Stimulated activated CD4-positive, alpha-beta T cell treated with anti-CD3 and anti-CD28 coated beads, Interleukin-4, amount 100 ng/mL, for 48 hours (primary cell): Measurements from ENCODE around the gene PPARA.

Experiments used
- DNase-seq, 2 donors: peaks; one replicate each; pipeline ENCODE4 v3.0.0-alpha.2; 2020; ENCODE audit warnings: low read depth in 2 of 2

The PPARA gene

DNA sequence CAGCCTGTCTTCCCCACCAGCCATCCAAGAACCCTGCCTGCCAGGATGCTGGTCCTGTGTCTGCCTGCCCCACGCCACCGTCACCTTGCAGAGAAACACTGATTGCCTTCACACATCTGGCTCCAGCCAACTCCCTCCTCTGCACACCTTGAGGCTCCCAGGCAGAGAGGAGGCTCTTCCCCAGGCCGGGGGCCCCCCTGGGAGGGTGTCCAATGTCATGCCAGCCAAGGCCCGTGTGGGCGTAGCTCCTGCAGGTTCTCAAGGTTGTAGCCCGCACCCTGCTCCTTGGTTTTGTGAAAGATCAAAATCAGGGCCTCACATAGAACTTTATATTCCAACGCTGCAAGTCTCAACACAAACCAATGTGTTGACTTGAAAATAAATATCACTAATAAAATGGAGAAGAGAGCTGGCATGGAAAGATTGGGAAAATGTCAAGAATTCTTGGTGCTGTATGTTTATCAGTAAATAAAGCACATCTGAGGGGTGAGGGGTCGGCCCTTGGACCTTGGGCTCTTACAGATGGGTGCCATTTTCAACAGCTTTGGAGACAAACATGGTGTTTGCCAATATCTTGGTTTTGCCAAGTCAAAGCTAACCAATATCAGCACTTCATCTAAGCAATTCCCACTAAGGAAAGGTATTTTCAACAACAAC, 6.7 kb upstream of the PPARA start:
- no peak for DNase-seq

DNA sequence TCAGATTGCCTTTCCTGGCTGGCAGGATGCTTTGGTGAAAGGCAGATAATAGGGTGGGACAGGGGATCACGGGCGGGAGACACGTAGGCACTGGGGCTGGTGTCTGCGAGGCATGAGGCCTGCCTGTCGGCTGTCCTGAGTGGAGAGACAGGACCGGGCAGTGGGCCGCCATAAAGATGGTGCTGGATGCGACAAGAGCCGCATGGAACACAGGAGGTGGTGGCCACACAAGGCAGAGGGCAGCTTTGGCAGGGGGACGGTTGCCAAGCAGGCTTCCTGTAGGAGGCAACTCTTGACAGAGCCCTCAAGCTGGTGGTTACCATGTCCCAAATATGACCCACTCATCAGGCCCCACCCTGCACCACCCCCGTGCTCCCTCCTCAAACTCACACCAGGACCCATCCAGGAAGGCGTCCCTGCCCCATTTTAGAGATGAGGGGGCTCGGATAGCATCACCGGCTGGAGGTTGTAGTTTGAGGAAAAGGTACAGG, 4.9 kb upstream of the PPARA start:
- DNase-seq = no peak

DNA sequence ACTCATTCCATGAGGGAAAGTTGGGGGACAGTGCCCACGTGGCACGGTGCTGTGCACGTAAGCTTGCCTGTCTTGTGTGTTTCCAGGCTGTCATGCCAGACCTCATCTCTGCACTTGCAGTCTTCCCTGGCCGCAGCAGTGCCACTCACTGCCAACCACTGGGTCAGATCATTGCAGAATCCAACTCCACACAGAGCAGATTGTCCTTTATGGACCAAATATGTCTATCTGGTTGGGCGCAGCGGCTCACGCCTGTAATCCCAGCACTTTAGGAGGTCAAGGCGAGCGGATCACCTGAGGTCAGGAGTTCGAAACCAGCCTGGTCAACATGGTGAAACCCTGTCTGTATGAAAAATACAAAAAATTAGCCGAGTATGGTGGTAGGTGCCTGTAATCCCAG, 4.4 kb upstream of the PPARA start:
- no peak for DNase-seq

DNA sequence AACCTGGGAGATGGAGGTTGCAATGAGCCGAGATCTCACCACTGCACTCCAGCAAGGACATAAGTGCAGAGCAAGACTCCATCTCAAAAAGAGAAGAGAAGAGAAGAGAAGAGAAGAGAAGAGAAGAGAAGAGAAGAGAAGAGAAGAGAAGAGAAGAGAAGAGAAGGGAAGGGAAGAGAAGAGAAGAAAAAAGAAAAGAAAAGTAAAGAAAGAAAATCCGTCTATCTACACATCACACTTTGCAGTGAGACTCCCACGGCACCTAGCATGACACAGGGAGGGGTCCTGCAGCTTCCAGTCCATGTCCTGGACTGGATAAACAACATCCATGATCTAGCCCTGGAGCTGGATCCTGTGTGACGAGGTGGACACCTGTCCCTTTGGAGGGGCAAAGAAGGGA, 4.0 kb upstream of the PPARA start:
- no peak for DNase-seq

DNA sequence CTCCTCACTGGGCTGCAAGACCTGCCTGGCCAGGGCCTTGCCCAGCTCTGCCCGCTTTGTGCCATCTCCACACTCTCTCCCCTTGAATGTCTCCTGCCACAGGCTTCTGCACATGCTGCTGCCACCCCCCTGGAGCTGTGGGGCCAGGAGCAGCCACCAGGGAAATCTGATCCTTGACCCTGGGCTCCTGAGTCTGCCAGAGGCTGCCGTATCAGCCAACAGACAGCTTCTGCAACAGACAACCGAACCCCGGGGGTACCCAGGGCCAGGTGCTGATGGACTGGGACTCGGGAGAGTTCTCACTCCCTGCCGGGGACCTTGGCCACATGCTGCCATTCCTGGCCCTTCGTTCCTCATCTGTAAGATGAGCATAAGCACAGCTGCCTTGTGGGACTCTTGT, 3.3 kb upstream of the PPARA start:
- no peak for DNase-seq

DNA sequence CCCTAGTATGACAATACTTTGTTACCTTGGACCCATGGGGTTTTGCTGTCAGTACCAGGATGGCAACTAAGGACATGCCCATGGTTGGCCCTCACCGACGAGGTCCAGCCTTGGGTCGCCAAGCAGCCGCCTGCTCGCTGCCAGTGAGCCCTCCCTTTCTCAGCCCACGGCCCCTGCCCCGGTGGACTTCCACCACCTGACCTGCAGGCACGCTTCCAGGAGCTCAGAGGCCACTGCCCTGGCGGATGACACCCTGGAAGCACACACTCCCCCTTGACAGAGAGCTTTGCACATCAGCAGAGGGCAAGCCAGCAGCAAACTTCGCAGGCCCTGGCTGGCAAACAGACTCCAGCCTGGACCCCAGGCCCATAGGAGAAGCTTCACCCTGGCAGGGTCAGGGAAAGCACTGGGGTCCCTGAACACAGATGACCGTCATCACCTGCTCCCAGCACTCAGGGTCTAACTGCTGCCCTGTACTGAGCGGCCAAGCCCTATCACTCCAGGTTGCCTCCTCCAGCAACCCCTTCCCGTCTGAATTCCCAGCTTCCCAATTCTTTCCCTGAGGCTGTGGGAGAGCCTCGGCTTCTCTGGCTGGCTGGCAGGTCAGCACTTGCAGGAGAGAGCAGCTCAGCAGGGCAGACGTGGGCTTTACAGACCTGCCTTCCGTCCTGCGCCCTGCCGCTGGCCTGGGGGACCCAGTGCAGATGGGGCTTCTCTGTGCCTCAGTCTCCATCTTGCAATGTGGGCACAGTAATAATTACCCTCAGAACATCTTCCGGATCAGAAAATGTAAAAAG, 2.7 kb upstream of the PPARA start:
- DNase-seq = no peak

DNA sequence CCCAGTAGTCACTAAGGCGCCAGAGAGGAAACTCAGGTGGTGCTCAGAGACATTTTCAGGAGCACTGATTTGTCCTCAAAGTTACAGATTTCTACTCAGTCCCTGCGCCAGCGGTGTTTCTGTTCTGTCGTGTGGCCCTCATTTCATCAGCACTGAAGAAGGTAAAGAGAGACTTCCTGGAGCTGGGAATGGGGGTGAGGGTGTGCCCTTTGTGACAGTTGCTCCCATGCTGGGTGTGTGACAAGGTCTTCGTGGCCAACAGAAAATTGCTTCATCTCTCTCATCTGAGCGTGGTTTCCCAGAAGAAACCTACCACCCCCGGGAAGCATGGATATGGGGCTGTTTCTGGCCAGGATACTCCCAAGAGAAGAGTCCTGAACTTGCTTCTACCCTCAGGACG, 2.0 kb upstream of the PPARA start:
- no peak for DNase-seq

DNA sequence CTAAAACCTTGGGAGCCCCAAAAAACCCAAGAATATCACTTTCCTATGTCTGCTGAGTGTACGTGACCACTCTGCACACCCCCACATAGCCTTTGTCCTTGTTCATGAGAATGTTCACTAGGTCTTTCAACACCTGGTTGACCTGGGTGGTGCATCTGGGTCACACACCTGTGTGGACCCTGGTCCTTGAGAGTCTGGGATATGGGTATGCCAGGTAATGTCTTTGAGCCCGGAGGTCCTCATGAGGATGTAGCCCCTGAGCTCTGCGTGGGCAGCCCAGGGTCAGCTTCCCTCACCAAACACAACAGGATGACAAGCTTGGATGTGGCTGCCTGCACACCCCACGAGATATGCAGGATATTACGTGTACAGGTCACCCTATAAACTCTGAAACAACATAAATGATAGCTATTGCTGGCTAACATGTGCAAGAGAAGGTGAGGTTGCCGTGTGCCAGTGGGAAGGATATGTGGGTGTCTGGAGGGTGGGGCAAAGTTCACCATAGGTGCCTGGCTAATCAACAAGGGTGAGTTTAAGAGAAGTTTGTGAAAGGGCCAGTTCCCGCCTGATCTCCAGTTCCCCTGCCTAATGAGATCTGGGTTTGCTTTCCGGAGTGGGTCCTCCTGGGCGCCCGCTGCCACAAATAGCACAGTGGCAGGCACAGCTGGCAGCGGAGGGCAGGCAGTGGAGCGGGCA, 1.4 kb upstream of the PPARA start:
- no peak for DNase-seq

DNA sequence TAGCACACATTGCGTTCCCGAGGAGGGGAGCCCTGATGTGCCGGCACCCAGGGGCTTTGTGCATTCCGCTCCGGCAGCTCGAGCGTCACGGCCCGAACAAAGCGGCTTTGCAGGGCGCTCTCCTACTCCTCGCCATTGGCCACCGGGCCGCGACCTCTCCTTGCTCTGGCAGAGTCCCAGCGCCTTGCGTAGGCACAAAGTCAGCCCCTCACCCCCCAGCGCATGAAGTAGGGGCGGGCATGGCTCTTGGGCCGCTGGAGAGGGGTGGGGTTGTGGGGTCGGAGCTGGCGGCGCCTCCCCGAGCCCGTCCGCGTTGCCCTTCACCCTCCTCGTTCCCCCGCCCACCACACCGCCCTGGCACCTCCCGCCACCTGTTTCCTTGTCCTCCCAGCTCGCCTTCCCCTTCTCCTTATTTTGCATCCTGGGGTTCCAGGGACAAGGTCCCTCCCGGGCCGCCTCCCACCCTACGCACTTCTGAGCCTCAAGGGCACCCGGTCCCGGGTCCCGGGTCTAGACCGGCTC, 753 bp upstream of the PPARA start:
- DNase-seq = peak in 1 of 2 donors; percentile 18

DNA sequence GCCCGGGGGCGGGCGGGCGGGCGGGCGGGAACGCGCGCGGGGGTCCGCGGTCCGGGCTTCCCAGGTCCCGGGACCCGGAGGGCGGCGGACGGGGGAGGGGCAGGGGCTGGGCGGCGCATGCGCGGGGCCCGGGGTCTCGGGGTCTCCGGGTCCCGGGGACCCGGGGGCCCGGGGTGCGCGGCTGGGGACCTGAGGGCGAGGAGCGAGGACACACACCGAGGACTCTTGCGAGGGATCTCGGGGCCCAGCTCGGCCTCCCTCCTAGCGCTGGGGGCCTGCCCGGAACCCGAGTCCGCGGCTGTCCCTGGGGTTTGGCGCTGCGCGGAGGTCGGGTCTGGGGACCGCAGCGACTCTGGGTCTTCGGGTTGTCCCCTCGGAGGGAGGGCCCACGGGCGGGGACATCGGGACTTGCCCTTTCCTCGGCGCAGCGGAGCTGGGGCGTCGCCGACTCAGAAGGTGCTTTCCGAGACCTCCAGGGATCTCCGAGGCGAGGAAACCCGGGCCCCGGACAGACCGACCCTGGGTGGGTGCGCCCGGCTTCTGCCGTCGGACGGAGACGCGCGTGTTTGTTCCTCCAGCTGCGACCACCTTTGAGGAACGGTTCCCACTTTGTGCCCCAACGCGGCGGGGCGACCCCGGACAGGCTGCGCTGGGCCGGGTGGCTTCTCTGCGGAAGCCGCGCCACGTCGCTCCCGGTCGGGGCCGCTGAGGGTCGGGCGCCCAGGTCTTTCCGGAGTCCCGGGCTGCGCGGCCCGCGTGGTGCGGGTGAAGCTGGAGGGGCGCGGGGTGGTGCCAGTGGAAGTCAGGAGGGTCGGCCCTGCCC, 540 bp downstream of the PPARA start:
- DNase-seq = peak; percentile 16 to 44

DNA sequence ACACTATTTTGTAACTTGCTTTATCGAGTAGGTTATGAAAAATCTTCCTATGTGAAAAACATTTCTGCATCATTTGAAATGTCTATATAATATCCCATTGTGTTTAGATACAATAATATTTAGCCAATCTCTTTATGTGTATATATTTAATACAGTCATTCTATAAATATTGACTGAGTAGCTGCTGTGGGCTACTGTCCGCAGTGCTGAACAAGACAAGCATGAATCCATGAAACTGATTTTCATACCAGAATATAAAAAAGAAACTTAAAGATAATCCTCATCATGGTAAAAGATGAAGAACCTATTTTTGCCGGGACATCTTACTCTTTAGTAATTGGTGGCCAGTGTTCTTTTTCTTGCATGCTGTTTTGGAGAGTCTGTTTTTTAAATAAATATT, 3.6 kb downstream of the PPARA start:
- DNase-seq = no peak

DNA sequence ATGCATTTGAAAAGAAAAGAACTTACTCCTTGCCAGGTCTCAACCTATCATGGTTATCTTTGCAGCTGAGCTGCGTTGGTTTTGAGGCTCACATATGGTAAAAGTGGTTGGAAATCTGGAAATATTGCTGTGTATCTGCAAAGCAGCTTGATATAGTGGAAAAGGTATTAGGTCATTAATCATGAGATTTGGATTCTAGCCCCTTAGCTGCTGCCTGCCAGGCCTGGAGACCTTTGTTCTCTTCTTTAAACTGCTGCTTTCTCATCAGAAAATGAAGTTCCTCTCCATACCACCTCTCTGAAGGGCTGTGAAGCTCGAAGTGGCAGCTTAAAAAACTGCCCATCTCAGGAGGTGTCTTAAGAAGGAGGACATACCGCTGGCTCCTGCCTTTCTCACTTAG, 5.7 kb downstream of the PPARA start:
- no peak for DNase-seq

DNA sequence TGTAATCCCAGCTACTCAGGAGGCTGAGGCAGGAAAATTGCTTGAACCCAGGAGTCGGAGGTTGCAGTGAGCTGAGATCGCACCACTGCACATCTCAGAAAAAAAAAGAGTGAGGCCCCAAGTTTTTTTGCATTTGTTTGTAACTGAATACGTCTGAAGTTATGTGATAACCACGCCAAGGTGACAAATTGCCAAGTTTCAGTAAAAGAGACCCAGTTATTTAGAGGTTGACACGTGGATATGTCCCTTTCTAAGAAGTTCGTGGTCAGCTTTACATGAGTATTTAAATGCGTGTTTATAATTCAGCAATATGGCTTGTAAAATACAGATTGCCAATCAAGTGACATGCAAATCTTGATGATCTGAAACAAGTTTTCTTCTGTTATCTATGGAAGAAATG, 8.0 kb downstream of the PPARA start:
- no peak for DNase-seq

DNA sequence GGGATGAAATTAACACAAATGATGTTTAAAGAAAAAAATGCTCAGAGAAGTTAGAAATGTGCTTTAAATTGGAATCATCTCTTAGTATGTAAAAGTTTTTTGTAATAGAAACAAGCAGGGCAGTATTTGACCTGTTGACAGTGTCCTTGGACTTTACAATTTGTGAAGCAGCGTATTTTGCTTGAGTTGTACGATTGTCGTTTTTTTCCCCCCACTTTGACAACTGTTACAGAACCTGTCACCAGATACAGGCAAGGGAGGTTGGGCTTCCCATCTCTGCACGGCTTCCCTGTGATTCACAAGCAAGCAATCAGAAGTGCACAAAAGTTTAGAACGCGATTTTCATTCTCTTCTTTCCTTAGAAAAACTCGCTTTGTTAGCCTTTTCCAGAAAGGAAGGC, 8.9 kb downstream of the PPARA start:
- DNase-seq = no peak

DNA sequence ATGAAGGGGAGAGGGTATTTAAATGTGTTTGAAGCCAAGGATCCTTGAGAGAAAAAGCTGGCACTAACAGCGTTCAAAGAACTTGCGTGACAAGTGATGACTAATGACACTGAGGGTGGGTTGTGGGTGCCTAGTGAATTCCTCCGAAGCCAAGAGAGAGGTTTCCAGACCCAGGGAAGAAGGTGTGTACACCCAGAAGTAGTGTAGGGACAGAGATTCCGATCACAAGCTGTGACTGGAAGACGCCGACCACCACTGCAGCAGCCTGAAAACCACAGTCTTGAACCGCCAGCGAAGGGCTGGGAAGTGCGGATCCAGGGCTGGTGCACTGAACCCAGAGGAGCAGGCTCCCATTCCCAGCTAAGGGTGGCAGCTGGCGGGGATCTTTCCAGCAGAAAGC, 9.5 kb downstream of the PPARA start:
- DNase-seq = no peak

DNA sequence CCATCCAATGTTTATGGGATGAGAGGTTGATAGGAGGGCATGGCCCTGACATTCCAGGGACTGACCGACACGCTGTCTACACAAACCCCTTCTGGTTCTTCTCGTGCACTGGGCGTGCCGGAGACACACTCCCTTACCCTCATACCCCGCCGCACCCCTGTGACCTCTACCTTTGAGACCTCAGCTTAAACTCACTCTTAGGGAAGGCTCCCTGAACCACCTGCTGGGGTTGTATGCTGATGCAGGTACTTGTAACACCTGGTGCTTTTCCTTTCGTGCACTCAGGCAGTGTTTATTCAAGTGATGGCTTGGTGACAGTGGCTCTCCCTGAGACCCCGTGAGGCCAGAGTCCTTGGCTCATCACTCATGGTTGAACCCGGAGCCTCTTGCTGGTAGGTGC, 12.0 kb downstream of the PPARA start:
- no peak for DNase-seq

DNA sequence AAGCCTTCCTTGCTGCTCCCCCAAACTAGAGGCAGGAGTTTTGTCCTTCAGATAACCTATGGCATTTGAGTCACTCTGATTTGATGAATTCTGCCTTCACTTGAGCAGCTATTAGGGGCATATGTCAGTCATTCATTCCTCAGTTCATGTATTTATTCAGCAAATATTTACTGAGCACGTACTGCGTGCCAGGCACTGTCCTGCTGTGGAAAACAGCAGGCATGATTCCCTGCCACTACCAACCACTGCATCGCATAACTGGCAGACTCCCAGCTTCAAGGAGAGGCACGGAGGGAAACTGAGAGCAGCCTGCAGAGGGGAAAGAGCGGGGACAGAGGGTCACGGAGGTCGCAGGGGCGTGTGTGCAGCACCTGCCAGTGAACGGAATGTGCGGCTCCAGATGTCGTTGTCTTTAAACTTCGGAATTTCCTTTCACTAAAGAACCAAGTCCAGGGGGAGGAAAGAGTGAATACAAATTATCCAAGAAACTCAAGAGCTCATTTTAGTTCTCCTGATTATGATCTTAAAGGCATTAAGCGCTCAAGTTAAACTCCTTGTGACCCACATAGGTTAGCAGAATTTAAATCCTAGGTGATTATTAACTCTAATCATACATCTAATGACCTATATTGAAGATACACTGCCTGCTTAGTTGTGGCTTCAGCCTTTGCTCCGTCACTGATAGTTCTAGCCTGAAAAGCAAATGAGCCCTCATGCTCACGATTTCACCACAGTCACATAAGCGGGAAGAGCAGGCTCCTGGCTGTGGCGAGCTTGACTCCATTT, 12.6 kb downstream of the PPARA start:
- DNase-seq = no peak

DNA sequence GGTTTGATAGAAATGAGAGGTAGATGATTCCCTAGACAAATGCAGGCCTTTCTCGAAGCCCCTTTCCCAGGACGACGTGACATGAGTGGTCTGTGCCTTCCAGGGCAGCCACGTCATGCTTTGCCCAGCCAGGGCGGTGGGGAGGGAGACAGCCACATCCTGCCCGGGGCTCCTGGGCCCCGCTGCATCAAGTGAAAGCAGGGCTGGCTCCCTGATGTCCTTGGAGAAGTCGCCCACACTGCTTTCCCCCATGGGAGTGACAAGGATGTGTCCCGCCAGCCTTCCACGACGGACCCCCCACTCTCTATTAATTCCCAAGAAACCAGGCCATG, 13.2 kb downstream of the PPARA start:
- DNase-seq = no peak

DNA sequence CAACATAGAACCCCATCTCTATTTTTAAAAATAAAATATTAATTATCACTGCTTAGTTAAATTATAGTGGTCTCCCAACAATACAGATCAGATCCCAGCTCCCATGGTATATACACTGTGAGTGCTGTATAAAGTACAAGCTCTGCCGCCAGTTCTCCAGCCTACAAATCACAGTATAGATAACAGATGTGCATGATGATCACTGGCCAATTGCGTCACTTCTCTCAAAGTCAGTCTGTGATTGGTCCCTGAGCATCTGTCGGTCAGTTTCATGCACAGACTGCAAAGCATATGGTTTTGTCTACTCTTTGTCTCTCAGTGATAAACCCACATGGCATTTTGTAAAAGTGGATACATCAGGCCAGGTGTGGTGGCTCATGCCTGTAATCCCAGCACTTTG, 15.7 kb downstream of the PPARA start:
- no peak for DNase-seq

DNA sequence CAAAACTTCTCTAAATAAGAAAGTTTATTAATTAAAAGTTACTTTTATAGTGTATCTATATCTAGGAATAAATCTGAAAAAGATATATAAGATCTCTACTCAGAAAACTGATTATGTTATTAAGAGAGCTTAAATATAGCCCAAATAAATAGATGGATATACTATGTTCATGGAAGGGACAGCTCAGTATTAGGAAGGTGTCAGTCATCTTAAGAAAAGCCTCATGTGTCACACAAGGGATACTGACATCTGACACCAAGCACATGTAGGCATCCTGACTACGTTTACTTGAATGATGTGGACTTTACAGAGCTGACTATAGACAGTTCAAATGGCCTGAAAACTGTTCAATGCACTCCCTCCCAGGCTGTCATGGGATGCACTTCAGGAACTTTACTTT, 19.3 kb downstream of the PPARA start:
- DNase-seq = no peak

DNA sequence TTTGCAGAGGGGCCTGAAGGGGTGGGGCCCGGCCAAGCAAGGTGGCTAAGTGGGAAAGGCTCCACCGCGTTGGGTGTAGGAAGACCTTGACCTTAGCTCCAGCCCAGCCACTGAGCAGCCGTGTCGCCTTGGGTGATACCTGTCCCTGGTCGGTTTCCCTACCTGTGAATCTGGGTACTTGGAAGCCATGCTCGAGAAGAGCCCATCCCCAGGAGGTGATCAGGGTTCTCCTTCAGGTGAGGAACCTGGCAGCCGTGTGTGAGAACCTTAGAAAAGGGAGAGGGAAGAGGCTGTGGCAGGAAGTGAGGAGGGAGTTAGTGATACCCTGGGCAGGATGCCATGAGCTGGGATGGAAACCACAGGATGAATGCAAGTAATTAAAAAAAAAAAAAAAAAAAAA, 21.6 kb downstream of the PPARA start:
- DNase-seq = no peak
